T47D (cell line): ENCODE data around the gene MLXIP.
A peak's percentile ranks its signal among the peaks of the same experiment; 100 is the strongest.
"Not testable (repeated sequence)": the region's sequence is repeated elsewhere in the genome, so short reads cannot be mapped to it uniquely, and the experiment has no call there.

Source experiments
- DNase-seq, 2 experiments: peaks; one replicate each; pipeline versions ENCODE4 v3.0.0 to v3.0.0-alpha.2; 2011 to 2012; ENCODE audit warnings: low read depth in 1 of 2, low spot score in 1 of 2
- JUND ChIP-seq: IDR thresholded peaks from 2 replicates; pipeline ENCODE4 v1.6.1; 2012; ENCODE audit warnings: low read depth
- in situ Hi-C: cut with HindIII; loops from 2 replicates; pipeline ENCODE4 v1.10.0; 2016; ENCODE audit warnings: low sequenced_read_pairs, low pct_unique_long_range_greater_than_20kb

MLXIP gene

GRCh38 chr12:122078141-122079032, at the start of gene MLXIP:
Gene MLXIP (plus strand): TSS chr12:122078756. CDS start chr12:122078854, 98 bp downstream.
- DNase-seq, result peak; percentile 96 to 99
- no peak for TF ChIP-seq JUND
- in situ Hi-C loops, result no loop called here

- DNase-seq, result no peak
- in situ Hi-C loops, result no loop called here
- TF ChIP-seq JUND, result no peak
Observed at GRCh38 chr12:122028905-122029560, 49.5 kb upstream of the MLXIP start.

- DNase-seq, result no peak
- in situ Hi-C loops, result no loop called here
- TF ChIP-seq JUND, result no peak
Observed at GRCh38 chr12:122029620-122030423, 48.7 kb upstream of the MLXIP start.

GRCh38 chr12:122030424-122031035, 48.0 kb upstream of the MLXIP start:
- no peak for TF ChIP-seq JUND
- DNase-seq, result no peak
- in situ Hi-C loops, result no loop called here

GRCh38 chr12:122031342-122032216, 47.0 kb upstream of the MLXIP start:
- in situ Hi-C loops, result no loop called here

GRCh38 chr12:122032580-122032979, 46.0 kb upstream of the MLXIP start:
- in situ Hi-C loops, result no loop called here
- no peak for DNase-seq

More at GRCh38 chr12:122031342-122032216, 47.0 kb upstream of the MLXIP start:
- TF ChIP-seq JUND, result no peak
- peak; percentile 52 to 70 for DNase-seq

GRCh38 chr12:122035292-122035691, 43.3 kb upstream of the MLXIP start:
- TF ChIP-seq JUND, result no peak; the same call in 1 of the 2 replicates
- in situ Hi-C loops, result no loop called here
- peak; percentile 89 to 96 for DNase-seq

More at GRCh38 chr12:122032580-122032979, 46.0 kb upstream of the MLXIP start:
- no peak for TF ChIP-seq JUND

GRCh38 chr12:122036153-122036552, 42.4 kb upstream of the MLXIP start:
- DNase-seq, result no peak
- in situ Hi-C loops, result no loop called here
- no peak for TF ChIP-seq JUND

- no peak for TF ChIP-seq JUND
- in situ Hi-C loops, result no loop called here
- DNase-seq, result no peak
Observed at GRCh38 chr12:122040579-122041386, 37.8 kb upstream of the MLXIP start.

GRCh38 chr12:122041458-122041857, 37.1 kb upstream of the MLXIP start:
- in situ Hi-C loops, result not testable (repeated sequence)

GRCh38 chr12:122042910-122043309, 35.6 kb upstream of the MLXIP start:
- in situ Hi-C loops, result no loop called here
- DNase-seq, result no peak
- no peak for TF ChIP-seq JUND

More at GRCh38 chr12:122041458-122041857, 37.1 kb upstream of the MLXIP start:
- DNase-seq, result not testable (repeated sequence)
